HEK293 (cell line): ENCODE measurements around the gene SEC16A.

Source experiments
- BCL11A ChIP-seq: fragments of 450-650 bp; formaldehyde crosslinking; IDR thresholded peaks from 2 replicates; pipeline ENCODE4 v1.5.1; 2016; ENCODE audit warnings: low read depth, missing biosample characterization, missing genetic modification characterization
- FEZF1 ChIP-seq: fragments of 450-650 bp; formaldehyde crosslinking; IDR thresholded peaks from 2 replicates; pipeline ENCODE4 v1.5.1; 2016; ENCODE audit warnings: missing biosample characterization, missing genetic modification characterization
- GFI1B ChIP-seq: fragments of 450-650 bp; formaldehyde crosslinking; IDR thresholded peaks from 2 replicates; pipeline ENCODE4 v1.5.1; 2016; ENCODE audit warnings: missing biosample characterization, missing genetic modification characterization
- KLF1 ChIP-seq: fragments of 450-650 bp; formaldehyde crosslinking; IDR thresholded peaks from 2 replicates; pipeline ENCODE4 v1.5.1; 2016; ENCODE audit warnings: missing biosample characterization, missing genetic modification characterization
- OVOL3 ChIP-seq: fragments of 450-650 bp; formaldehyde crosslinking; IDR thresholded peaks from 2 replicates; pipeline ENCODE4 v1.5.1; 2016; ENCODE audit warnings: missing biosample characterization, missing genetic modification characterization
- SALL2 ChIP-seq: fragments of 450-650 bp; formaldehyde crosslinking; IDR thresholded peaks from 2 replicates; pipeline ENCODE4 v1.5.0; 2017; ENCODE audit warnings: missing biosample characterization, mild to moderate bottlenecking, missing genetic modification characterization, borderline replicate concordance
- SCRT1 ChIP-seq: fragments of 450-650 bp; formaldehyde crosslinking; IDR thresholded peaks from 2 replicates; pipeline ENCODE4 v1.5.1; 2016; ENCODE audit warnings: missing biosample characterization, missing genetic modification characterization, borderline replicate concordance
- YY2 ChIP-seq: fragments of 450-650 bp; formaldehyde crosslinking; IDR thresholded peaks from 2 replicates; pipeline ENCODE4 v1.5.1; 2016; ENCODE audit warnings: missing biosample characterization, missing genetic modification characterization
- ZBTB17 ChIP-seq: fragments of 450-650 bp; formaldehyde crosslinking; IDR thresholded peaks from 2 replicates; pipeline ENCODE4 v1.5.1; 2016; ENCODE audit warnings: missing biosample characterization, missing genetic modification characterization
- ZFP41 ChIP-seq: fragments of 450-650 bp; formaldehyde crosslinking; IDR thresholded peaks from 2 replicates; pipeline ENCODE4 v1.5.1; 2016; ENCODE audit warnings: missing biosample characterization, missing genetic modification characterization, borderline replicate concordance
- ZNF10 ChIP-seq: fragments of 450-650 bp; formaldehyde crosslinking; IDR thresholded peaks from 2 replicates; pipeline ENCODE4 v1.5.1; 2017; ENCODE audit warnings: missing biosample characterization, missing genetic modification characterization
- ZNF114 ChIP-seq: fragments of 450-650 bp; formaldehyde crosslinking; IDR thresholded peaks from 2 replicates; pipeline ENCODE4 v1.5.0; 2017; ENCODE audit warnings: missing biosample characterization, missing genetic modification characterization
- ZNF146 ChIP-seq: fragments of 450-650 bp; formaldehyde crosslinking; IDR thresholded peaks from 2 replicates; pipeline ENCODE4 v1.5.1; 2016; ENCODE audit warnings: missing biosample characterization, missing genetic modification characterization
- ZNF169 ChIP-seq: fragments of 450-650 bp; formaldehyde crosslinking; IDR thresholded peaks from 2 replicates; pipeline ENCODE4 v1.5.1; 2016; ENCODE audit warnings: missing biosample characterization, missing genetic modification characterization
- ZNF19 ChIP-seq: fragments of 450-650 bp; formaldehyde crosslinking; IDR thresholded peaks from 2 replicates; pipeline ENCODE4; 2016; ENCODE audit warnings: missing biosample characterization, missing genetic modification characterization, low read depth
- ZNF211 ChIP-seq: fragments of 450-650 bp; formaldehyde crosslinking; IDR thresholded peaks from 2 replicates; pipeline ENCODE4 v1.5.1; 2016; ENCODE audit warnings: low read depth, missing biosample characterization, missing genetic modification characterization
- ZNF24 ChIP-seq: fragments of 450-650 bp; formaldehyde crosslinking; IDR thresholded peaks from 2 replicates; pipeline ENCODE4 v1.5.1; 2016; ENCODE audit warnings: missing biosample characterization, missing genetic modification characterization
- ZNF311 ChIP-seq: fragments of 450-650 bp; formaldehyde crosslinking; IDR thresholded peaks from 2 replicates; pipeline ENCODE4 v1.5.1; 2017; ENCODE audit warnings: missing biosample characterization, missing genetic modification characterization, borderline replicate concordance
- ZNF324 ChIP-seq: fragments of 450-650 bp; formaldehyde crosslinking; IDR thresholded peaks from 2 replicates; pipeline ENCODE4 v1.5.1; 2016; ENCODE audit warnings: missing biosample characterization, missing genetic modification characterization
- ZNF354C ChIP-seq: fragments of 450-650 bp; formaldehyde crosslinking; IDR thresholded peaks from 2 replicates; pipeline ENCODE4 v1.5.1; 2016; ENCODE audit warnings: missing biosample characterization, missing genetic modification characterization, low read depth, borderline replicate concordance
- ZNF416 ChIP-seq: fragments of 450-650 bp; formaldehyde crosslinking; IDR thresholded peaks from 2 replicates; pipeline ENCODE4 v1.5.1; 2016; ENCODE audit warnings: missing biosample characterization, missing genetic modification characterization
- ZNF449 ChIP-seq: fragments of 450-650 bp; formaldehyde crosslinking; IDR thresholded peaks from 2 replicates; pipeline ENCODE4 v1.5.1; 2017; ENCODE audit warnings: missing biosample characterization, mild to moderate bottlenecking, missing genetic modification characterization, moderate library complexity
- ZNF501 ChIP-seq: fragments of 450-650 bp; formaldehyde crosslinking; IDR thresholded peaks from 2 replicates; pipeline ENCODE4 v1.5.1; 2016; ENCODE audit warnings: missing biosample characterization, missing genetic modification characterization
- ZNF544 ChIP-seq: fragments of 450-650 bp; formaldehyde crosslinking; IDR thresholded peaks from 2 replicates; pipeline ENCODE4 v1.5.0; 2017; ENCODE audit warnings: missing biosample characterization, missing genetic modification characterization
- ZNF561 ChIP-seq: fragments of 450-650 bp; IDR thresholded peaks from 2 replicates; pipeline ENCODE4 v1.5.1; 2018; ENCODE audit warnings: missing biosample characterization, missing genetic modification characterization, borderline replicate concordance
- ZNF571 ChIP-seq: fragments of 450-650 bp; formaldehyde crosslinking; IDR thresholded peaks from 2 replicates; pipeline ENCODE4 v1.5.0; 2017; ENCODE audit warnings: missing biosample characterization, missing genetic modification characterization
- ZNF585B ChIP-seq: fragments of 450-650 bp; formaldehyde crosslinking; IDR thresholded peaks from 2 replicates; pipeline ENCODE4 v1.5.1; 2016; ENCODE audit warnings: missing biosample characterization, missing genetic modification characterization
- ZNF670 ChIP-seq: fragments of 450-650 bp; formaldehyde crosslinking; IDR thresholded peaks from 2 replicates; pipeline ENCODE4 v1.5.1; 2016; ENCODE audit warnings: missing biosample characterization, missing genetic modification characterization, low read depth
- ZNF677 ChIP-seq: fragments of 450-650 bp; IDR thresholded peaks from 2 replicates; pipeline ENCODE4 v1.5.0; 2018; ENCODE audit warnings: missing biosample characterization, mild to moderate bottlenecking, missing genetic modification characterization, moderate library complexity
- ZNF747 ChIP-seq: fragments of 450-650 bp; formaldehyde crosslinking; IDR thresholded peaks from 2 replicates; pipeline ENCODE4 v1.5.1; 2016; ENCODE audit warnings: missing biosample characterization, missing genetic modification characterization
- ZNF76 ChIP-seq: fragments of 450-650 bp; formaldehyde crosslinking; IDR thresholded peaks from 2 replicates; pipeline ENCODE4; 2016; ENCODE audit warnings: low read depth, missing biosample characterization, missing genetic modification characterization, borderline replicate concordance
- ZNF830 ChIP-seq: fragments of 450-650 bp; IDR thresholded peaks from 2 replicates; pipeline ENCODE4 v1.5.0; 2018; ENCODE audit warnings: missing biosample characterization, missing genetic modification characterization, low read depth, mild to moderate bottlenecking, moderate library complexity
- ZSCAN18 ChIP-seq: fragments of 450-650 bp; formaldehyde crosslinking; IDR thresholded peaks from 2 replicates; pipeline ENCODE4 v1.5.1; 2016; ENCODE audit warnings: missing biosample characterization, missing genetic modification characterization
- TF ChIP-seq, protein P1 (sequence below): fragments of 450-650 bp; IDR thresholded peaks from 2 replicates; pipeline ENCODE4 v1.5.1; 2018; ENCODE audit warnings: missing biosample characterization, missing genetic modification characterization
- TF ChIP-seq, protein P2 (sequence below): fragments of 450-650 bp; formaldehyde crosslinking; IDR thresholded peaks from 2 replicates; pipeline ENCODE4 v1.5.1; 2017; ENCODE audit warnings: missing biosample characterization, missing genetic modification characterization

Gene SEC16A

GRCh38 chr9:136400038-136400834 lies 82.6 kb downstream of the SEC16A start, which contains the start of gene SNAPC4 (continued):
- peak; percentile 42; the same call in 1 of the 2 replicates for TF ChIP-seq ZNF10 (tag by site-specific recombination)
- TF ChIP-seq FEZF1, result no peak
- TF ChIP-seq ZNF571, result no peak
- no peak for TF ChIP-seq SALL2 (tag by site-specific recombination)
- TF ChIP-seq KLF1 (tag by site-specific recombination), result no peak
- TF ChIP-seq ZNF416 (tag by site-specific recombination), result no peak
- no peak for TF ChIP-seq ZNF670 (tag by site-specific recombination)
- no peak for TF ChIP-seq GFI1B
- TF ChIP-seq ZNF19 (tag by site-specific recombination), result no peak
- TF ChIP-seq ZNF747 (tag by site-specific recombination), result no peak
- TF ChIP-seq ZNF24, result peak; percentile 34; the same call in 1 of the 2 replicates
- no peak for TF ChIP-seq ZNF544 (tag by site-specific recombination)
- TF ChIP-seq ZNF449 (tag by site-specific recombination), result 0 out of 2 replicates have a peak, but pooled peaks have one; percentile 21
- TF ChIP-seq ZNF830 (tag by site-specific recombination), result no peak
- no peak for TF ChIP-seq YY2 (tag by site-specific recombination)
- TF ChIP-seq SCRT1, result no peak
- TF ChIP-seq BCL11A (tag by site-specific recombination), result 0 out of 2 replicates have a peak, but pooled peaks have one; percentile 46
- peak; percentile 55; the same call in 1 of the 2 replicates for TF ChIP-seq ZNF561 (tag by site-specific recombination)
- TF ChIP-seq ZBTB17 (tag by site-specific recombination), result peak; percentile 97
- no peak for TF ChIP-seq ZNF169
- TF ChIP-seq ZNF324 (tag by site-specific recombination), result 0 out of 2 replicates have a peak, but pooled peaks have one; percentile 28
- no peak for TF ChIP-seq OVOL3 (tag by site-specific recombination)
- TF ChIP-seq ZFP41 (tag by site-specific recombination), result no peak
- no peak for TF ChIP-seq ZNF677 (tag by site-specific recombination)
- no peak for TF ChIP-seq ZNF311 (tag by site-specific recombination)
- TF ChIP-seq ZSCAN18 (tag by site-specific recombination), result no peak
- no peak for TF ChIP-seq ZNF354C
- no peak for TF ChIP-seq ZNF585B (tag by site-specific recombination)
- TF ChIP-seq, protein P1, sequence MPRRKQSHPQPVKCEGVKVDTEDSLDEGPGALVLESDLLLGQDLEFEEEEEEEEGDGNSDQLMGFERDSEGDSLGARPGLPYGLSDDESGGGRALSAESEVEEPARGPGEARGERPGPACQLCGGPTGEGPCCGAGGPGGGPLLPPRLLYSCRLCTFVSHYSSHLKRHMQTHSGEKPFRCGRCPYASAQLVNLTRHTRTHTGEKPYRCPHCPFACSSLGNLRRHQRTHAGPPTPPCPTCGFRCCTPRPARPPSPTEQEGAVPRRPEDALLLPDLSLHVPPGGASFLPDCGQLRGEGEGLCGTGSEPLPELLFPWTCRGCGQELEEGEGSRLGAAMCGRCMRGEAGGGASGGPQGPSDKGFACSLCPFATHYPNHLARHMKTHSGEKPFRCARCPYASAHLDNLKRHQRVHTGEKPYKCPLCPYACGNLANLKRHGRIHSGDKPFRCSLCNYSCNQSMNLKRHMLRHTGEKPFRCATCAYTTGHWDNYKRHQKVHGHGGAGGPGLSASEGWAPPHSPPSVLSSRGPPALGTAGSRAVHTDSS (tag by site-specific recombination), result no peak
- no peak for TF ChIP-seq ZNF114 (tag by site-specific recombination)
- TF ChIP-seq ZNF76 (tag by site-specific recombination), result peak; percentile 94
- no peak for TF ChIP-seq ZNF211 (tag by site-specific recombination)
- TF ChIP-seq, protein P2, sequence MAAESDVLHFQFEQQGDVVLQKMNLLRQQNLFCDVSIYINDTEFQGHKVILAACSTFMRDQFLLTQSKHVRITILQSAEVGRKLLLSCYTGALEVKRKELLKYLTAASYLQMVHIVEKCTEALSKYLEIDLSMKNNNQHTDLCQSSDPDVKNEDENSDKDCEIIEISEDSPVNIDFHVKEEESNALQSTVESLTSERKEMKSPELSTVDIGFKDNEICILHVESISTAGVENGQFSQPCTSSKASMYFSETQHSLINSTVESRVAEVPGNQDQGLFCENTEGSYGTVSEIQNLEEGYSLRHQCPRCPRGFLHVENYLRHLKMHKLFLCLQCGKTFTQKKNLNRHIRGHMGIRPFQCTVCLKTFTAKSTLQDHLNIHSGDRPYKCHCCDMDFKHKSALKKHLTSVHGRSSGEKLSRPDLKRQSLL (tag by site-specific recombination), result peak; percentile 20; the same call in 1 of the 2 replicates
- TF ChIP-seq ZNF146 (tag by site-specific recombination), result no peak
- TF ChIP-seq ZNF501 (tag by site-specific recombination), result peak; percentile 37; the same call in 1 of the 2 replicates
